ENCODE results near the gene ANXA2.
"Not testable (repeated sequence)": the region's sequence is repeated elsewhere in the genome, so short reads cannot be mapped to it uniquely, and the experiment has no call there.

ANXA2 gene

GRCh38 chr15:60420203-60420716, 22.5 kb upstream of the ANXA2 start:
- peaks cover 10% of the 10 kb centered on the region for H3K36me3 Mint-ChIP-seq (ENCODE audit: insufficient read depth)
- H3K27ac Mint-ChIP-seq (ENCODE audit: low read depth) = no peak overlapping the region
- DNase-seq (ENCODE audit: low spot score in 2 of 2) = no peak
- ATAC-seq (replicated peaks; ENCODE audit: extremely low read depth, poor library complexity, severe bottlenecking) = no peak
- no peaks in the 10 kb centered on the region for H3K4me1 Mint-ChIP-seq
- no peak overlapping the region for H3K4me3 Mint-ChIP-seq
- H3K27me3 Mint-ChIP-seq = no peaks in the 10 kb centered on the region
- H3K9me3 Mint-ChIP-seq = no peaks in the 10 kb centered on the region

- no peaks in the 10 kb centered on the region for H3K4me1 Mint-ChIP-seq
- H3K27me3 Mint-ChIP-seq = no peaks in the 10 kb centered on the region
- H3K9me3 Mint-ChIP-seq = no peaks in the 10 kb centered on the region
- no peak overlapping the region for H3K4me3 Mint-ChIP-seq
- peaks cover 9% of the 10 kb centered on the region for H3K36me3 Mint-ChIP-seq (ENCODE audit: insufficient read depth)
- DNase-seq (ENCODE audit: low spot score in 2 of 2) (no peak), ATAC-seq (replicated peaks; ENCODE audit: extremely low read depth, poor library complexity, severe bottlenecking) (no peak)
- H3K27ac Mint-ChIP-seq (ENCODE audit: low read depth) = no peak overlapping the region
These were observed 22.0 kb upstream of the ANXA2 start for GRCh38 chr15:60419753-60420152.

- Mint-ChIP-seq H3K4me3 (no peak overlapping the region), H3K27me3 (no peaks in the 10 kb centered on the region), H3K27ac (ENCODE audit: low read depth) (no peak overlapping the region), H3K4me1 (no peaks in the 10 kb centered on the region), H3K36me3 (ENCODE audit: insufficient read depth) (peaks cover 6% of the 10 kb centered on the region), H3K9me3 (no peaks in the 10 kb centered on the region)
- DNase-seq (ENCODE audit: low spot score in 2 of 2) = no peak
- no peak for ATAC-seq (replicated peaks; ENCODE audit: extremely low read depth, poor library complexity, severe bottlenecking)
These were observed 20.3 kb upstream of the ANXA2 start for GRCh38 chr15:60418096-60418495.

- no peaks in the 10 kb centered on the region for H3K4me1 Mint-ChIP-seq
- no peaks in the 10 kb centered on the region for H3K27me3 Mint-ChIP-seq
- no peaks in the 10 kb centered on the region for H3K9me3 Mint-ChIP-seq
- H3K27ac Mint-ChIP-seq (ENCODE audit: low read depth) = no peak overlapping the region
- peaks cover 4% of the 10 kb centered on the region for H3K36me3 Mint-ChIP-seq (ENCODE audit: insufficient read depth)
- DNase-seq (ENCODE audit: low spot score in 2 of 2) (no peak), ATAC-seq (replicated peaks; ENCODE audit: extremely low read depth, poor library complexity, severe bottlenecking) (no peak)
- H3K4me3 Mint-ChIP-seq = no peak overlapping the region
These were observed 19.3 kb upstream of the ANXA2 start for GRCh38 chr15:60417112-60417511.

- ATAC-seq (replicated peaks; ENCODE audit: extremely low read depth, poor library complexity, severe bottlenecking) = no peak
- Mint-ChIP-seq H3K4me3 (no peak overlapping the region), H3K9me3 (no peaks in the 10 kb centered on the region), H3K36me3 (ENCODE audit: insufficient read depth) (peaks cover 4% of the 10 kb centered on the region), H3K27ac (ENCODE audit: low read depth) (no peak overlapping the region), H3K4me1 (no peaks in the 10 kb centered on the region), H3K27me3 (no peaks in the 10 kb centered on the region)
- no peak for DNase-seq (ENCODE audit: low spot score in 2 of 2)
These were observed 18.7 kb upstream of the ANXA2 start for GRCh38 chr15:60416484-60416883.

GRCh38 chr15:60414016-60414682, 16.4 kb upstream of the ANXA2 start:
- H3K27ac Mint-ChIP-seq (ENCODE audit: low read depth) = no peak overlapping the region
- ATAC-seq (replicated peaks; ENCODE audit: extremely low read depth, poor library complexity, severe bottlenecking) = no peak
- no peaks in the 10 kb centered on the region for H3K9me3 Mint-ChIP-seq
- no peaks in the 10 kb centered on the region for H3K27me3 Mint-ChIP-seq
- peaks cover 4% of the 10 kb centered on the region for H3K36me3 Mint-ChIP-seq (ENCODE audit: insufficient read depth)
- peaks cover 3% of the 10 kb centered on the region for H3K4me1 Mint-ChIP-seq
- no peak for DNase-seq (ENCODE audit: low spot score in 2 of 2)
- no peak overlapping the region for H3K4me3 Mint-ChIP-seq

- no peak for ATAC-seq (replicated peaks; ENCODE audit: extremely low read depth, poor library complexity, severe bottlenecking)
- Mint-ChIP-seq H3K9me3 (no peaks in the 10 kb centered on the region), H3K36me3 (ENCODE audit: insufficient read depth) (peaks cover 4% of the 10 kb centered on the region), H3K27me3 (no peaks in the 10 kb centered on the region), H3K4me3 (no peak overlapping the region), H3K4me1 (peaks cover 11% of the 10 kb centered on the region), H3K27ac (ENCODE audit: low read depth) (no peak overlapping the region)
- no peak for DNase-seq (ENCODE audit: low spot score in 2 of 2)
These were observed 15.5 kb upstream of the ANXA2 start for GRCh38 chr15:60413231-60413824.

- not testable (repeated sequence) for H3K27me3 Mint-ChIP-seq; H3K9me3 Mint-ChIP-seq; H3K36me3 Mint-ChIP-seq (ENCODE audit: insufficient read depth); H3K27ac Mint-ChIP-seq (ENCODE audit: low read depth); H3K4me3 Mint-ChIP-seq; DNase-seq (ENCODE audit: low spot score in 2 of 2); ATAC-seq (replicated peaks; ENCODE audit: extremely low read depth, poor library complexity, severe bottlenecking)
- H3K4me1 Mint-ChIP-seq = peaks cover 15% of the 10 kb centered on the region
These were observed 15.0 kb upstream of the ANXA2 start for GRCh38 chr15:60412807-60413206.

GRCh38 chr15:60411774-60412425, 14.1 kb upstream of the ANXA2 start:
- Mint-ChIP-seq H3K4me3 (no peak overlapping the region), H3K4me1 (peaks cover 15% of the 10 kb centered on the region), H3K27me3 (no peaks in the 10 kb centered on the region), H3K36me3 (ENCODE audit: insufficient read depth) (peaks cover 5% of the 10 kb centered on the region), H3K27ac (ENCODE audit: low read depth) (no peak overlapping the region), H3K9me3 (no peaks in the 10 kb centered on the region)
- DNase-seq (ENCODE audit: low spot score in 2 of 2) = no peak
- ATAC-seq (replicated peaks; ENCODE audit: extremely low read depth, poor library complexity, severe bottlenecking) = no peak

- DNase-seq (ENCODE audit: low spot score in 2 of 2); H3K27ac Mint-ChIP-seq (ENCODE audit: low read depth); H3K9me3 Mint-ChIP-seq; ATAC-seq (replicated peaks; ENCODE audit: extremely low read depth, poor library complexity, severe bottlenecking); H3K4me3 Mint-ChIP-seq; H3K27me3 Mint-ChIP-seq; H3K36me3 Mint-ChIP-seq (ENCODE audit: insufficient read depth): not testable (repeated sequence)
- peaks cover 15% of the 10 kb centered on the region for H3K4me1 Mint-ChIP-seq
These were observed 12.6 kb upstream of the ANXA2 start for GRCh38 chr15:60410350-60410749.

GRCh38 chr15:60408463-60408981, 10.7 kb upstream of the ANXA2 start:
- Mint-ChIP-seq H3K36me3 (ENCODE audit: insufficient read depth) (peaks cover 3% of the 10 kb centered on the region), H3K4me1 (peaks cover 15% of the 10 kb centered on the region), H3K9me3 (no peaks in the 10 kb centered on the region), H3K27ac (ENCODE audit: low read depth) (peak overlapping the region; percentile 40), H3K27me3 (no peaks in the 10 kb centered on the region), H3K4me3 (peak overlapping the region; percentile 47)
- ATAC-seq (replicated peaks; ENCODE audit: extremely low read depth, poor library complexity, severe bottlenecking) (peak; percentile 96), DNase-seq (ENCODE audit: low spot score in 2 of 2) (no peak)

GRCh38 chr15:60407415-60407805, 9.6 kb upstream of the ANXA2 start:
- Mint-ChIP-seq H3K9me3 (no peaks in the 10 kb centered on the region), H3K36me3 (ENCODE audit: insufficient read depth) (peaks cover 3% of the 10 kb centered on the region), H3K4me1 (peaks cover 15% of the 10 kb centered on the region), H3K27ac (ENCODE audit: low read depth) (no peak overlapping the region), H3K27me3 (no peaks in the 10 kb centered on the region), H3K4me3 (no peak overlapping the region)
- DNase-seq (ENCODE audit: low spot score in 2 of 2) (no peak), ATAC-seq (replicated peaks; ENCODE audit: extremely low read depth, poor library complexity, severe bottlenecking) (no peak)
